GM10266 (cell line): ENCODE results near the gene DIDO1.
A peak's percentile ranks its signal among the peaks of the same experiment; 100 is the strongest.

ENCODE experiments used
- DNase-seq: peaks from one replicate; pipeline ENCODE4 v3.0.0; 2012; ENCODE audit errors: extremely low spot score
- CTCF ChIP-seq: IDR thresholded peaks from 2 replicates; pipeline ENCODE4 v1.5.1; 2012; ENCODE audit warnings: mild to moderate bottlenecking, low read depth; ENCODE audit not compliant: control insufficient read depth, insufficient read depth; ENCODE audit errors: missing control alignments

The DIDO1 gene

GRCh38 chr20:62938105-62938888 lies 12.0 kb upstream of the DIDO1 start, which contains the start of gene GID8:
GID8 (plus strand) TSS chr20:62938147; CDS start chr20:62941503, 3,356 bp downstream.
- no peak for TF ChIP-seq CTCF
- DNase-seq: no peak

DNA sequence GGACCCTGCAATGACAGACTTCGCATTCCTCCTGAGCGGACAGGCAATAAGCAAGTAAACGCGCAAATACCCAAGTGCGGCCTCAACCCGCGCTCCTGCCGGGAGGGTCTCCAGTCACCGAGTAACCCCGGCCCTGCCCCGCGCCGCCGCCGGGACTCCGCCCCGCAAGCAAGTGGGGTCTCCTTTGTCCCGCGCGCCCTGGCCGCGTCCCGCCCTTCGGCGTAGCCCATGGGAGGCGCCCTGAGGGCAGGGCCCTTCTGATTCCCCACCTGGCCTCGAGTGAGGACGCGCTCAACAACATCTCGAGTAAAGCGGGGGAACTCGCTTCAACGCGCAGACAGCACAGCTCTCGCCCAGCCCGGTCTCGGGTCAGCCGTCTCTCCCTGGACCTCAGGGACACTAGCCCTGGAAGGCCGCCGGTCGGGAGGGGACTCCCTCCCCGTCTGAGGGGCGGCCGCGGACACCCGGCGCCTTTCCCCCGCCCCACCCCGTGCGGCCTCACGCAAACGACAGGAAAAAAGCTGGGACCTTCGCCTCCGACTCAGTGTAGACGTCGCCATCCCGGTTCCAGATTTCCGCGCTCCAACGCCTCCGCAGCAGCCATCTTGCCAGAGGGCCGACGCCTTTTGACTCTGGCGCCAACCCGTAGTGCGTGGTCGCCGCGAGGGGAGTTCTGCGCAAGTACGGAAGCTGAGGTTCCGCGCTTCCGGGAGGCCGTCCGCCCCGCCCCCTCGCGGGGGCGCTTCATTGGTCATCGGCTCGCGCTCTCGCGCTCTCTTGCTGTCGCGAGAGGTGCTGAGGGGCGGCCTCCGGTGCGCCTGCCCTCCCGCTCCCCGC lies 11.2 kb upstream of the DIDO1 start:
- TF ChIP-seq CTCF: no peak
- peak; percentile 98 for DNase-seq

DNA sequence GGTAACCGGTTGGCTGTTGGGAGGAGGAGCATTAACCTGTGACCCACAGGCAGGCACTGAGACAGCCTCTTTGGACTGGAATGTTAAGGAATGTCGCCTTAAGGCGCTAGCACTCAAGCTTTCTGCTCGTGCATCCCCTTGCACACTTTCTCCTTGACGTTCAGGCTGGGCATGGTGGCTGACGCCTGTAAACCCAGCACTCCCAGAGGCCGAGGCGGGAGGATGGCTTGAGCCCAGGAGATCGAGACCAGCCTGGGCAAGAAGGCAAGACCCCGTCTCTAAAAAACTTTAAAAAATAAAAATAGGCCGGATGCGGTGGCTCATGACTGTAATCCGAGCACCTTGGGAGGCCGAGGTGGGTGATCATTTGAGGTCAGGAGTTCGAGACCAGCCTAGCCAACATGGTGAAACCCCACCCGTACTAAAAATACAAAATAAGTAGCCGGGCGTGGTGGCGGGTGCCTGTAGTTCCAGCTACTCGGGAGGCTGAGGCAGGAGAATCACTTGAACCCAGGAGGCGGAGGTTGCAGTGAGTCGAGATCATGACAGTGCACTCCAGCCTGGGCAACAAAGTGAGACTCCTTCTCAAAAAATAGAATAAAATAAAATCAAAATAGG lies 9.8 kb upstream of the DIDO1 start:
- no peak for DNase-seq
- TF ChIP-seq CTCF: no peak

GRCh38 chr20:62935204-62935967 lies 9.1 kb upstream of the DIDO1 start:
- TF ChIP-seq CTCF: no peak
- no peak for DNase-seq

GRCh38 chr20:62933966-62934365 lies 7.7 kb upstream of the DIDO1 start:
- TF ChIP-seq CTCF: no peak
- no peak for DNase-seq

DNA sequence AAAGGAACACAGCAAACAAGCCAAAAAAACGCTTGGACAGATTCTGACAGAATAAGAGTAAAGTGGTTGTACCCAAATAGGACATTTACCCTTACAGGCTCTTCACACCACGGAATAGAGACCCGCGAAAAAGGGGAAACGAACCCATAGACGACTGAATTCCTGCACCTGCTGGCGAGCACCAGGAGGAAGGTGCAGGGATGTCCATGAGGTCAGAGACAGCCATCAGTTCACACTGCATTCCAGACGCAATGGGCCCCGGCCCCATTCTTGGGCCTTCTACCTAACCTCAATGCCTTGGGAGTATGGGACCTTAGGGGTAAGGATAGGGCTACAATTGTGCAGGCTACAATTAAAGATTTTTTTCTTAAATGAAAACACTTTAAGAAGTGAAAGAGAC lies 5.2 kb upstream of the DIDO1 start:
- TF ChIP-seq CTCF: no peak
- DNase-seq: no peak
